Esophagus muscularis mucosa (tissue), 3 donors: ENCODE data around the gene NHP2.

Experiments
- POLR2A ChIP-seq: fragments of 450-650 bp; IDR thresholded peaks from one replicate; pipeline ENCODE4 v1.6.1; 2017; ENCODE audit warnings: antibody characterized with exemption, moderate library complexity, mild to moderate bottlenecking, low read depth
- POLR2AphosphoS5 ChIP-seq, 2 donors: sonication (generic); formaldehyde crosslinking; IDR thresholded peaks; one replicate each; pipeline ENCODE4 v1.6.1; 2017; ENCODE audit warnings: antibody characterized with exemption in 2 of 2
- TF ChIP-seq, protein P1 (sequence below), 3 experiments: fragments of 200-600 bp in 2 of 3; fragments of 450-650 bp in 1 of 3; sonication (generic) in 2 of 3; IDR thresholded peaks; one replicate each; pipeline ENCODE4 v1.5.1; 2017 to 2019; ENCODE audit warnings: antibody characterized with exemption in 3 of 3, mild to moderate bottlenecking in 2 of 3, moderate library complexity in 1 of 3

DNA sequence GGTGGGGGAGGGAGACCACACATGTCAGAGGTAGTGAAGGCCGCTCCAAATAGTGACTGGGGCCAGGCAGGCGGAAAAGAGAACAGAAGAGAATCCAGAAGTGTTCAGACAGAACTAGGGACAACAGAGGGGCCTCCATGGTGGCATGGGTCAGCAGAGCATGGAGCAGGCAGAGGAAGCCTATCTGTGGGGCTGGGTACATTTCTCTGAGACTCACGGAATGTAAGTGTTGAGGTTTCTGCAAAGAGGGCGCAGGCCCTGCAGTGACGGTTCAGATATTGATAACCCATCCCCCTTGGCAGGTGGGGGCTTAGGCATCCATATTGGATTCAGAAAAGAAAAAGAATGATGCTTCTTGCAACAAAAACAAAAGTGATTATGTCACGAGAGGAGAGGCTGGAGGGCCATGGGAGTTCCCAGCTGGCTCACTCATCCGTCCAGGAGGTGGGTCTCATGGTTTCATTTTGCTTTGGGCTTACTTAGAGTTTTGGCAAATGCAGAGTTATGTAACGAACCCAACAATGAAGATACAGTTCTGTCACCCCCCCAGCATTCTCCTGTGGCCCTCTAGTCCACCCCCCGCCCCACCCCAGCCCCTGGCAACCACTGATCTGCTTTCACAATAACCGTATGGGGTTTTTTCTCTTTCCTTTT is 28.3 kb downstream of the NHP2 start:
- TF ChIP-seq, protein P1, sequence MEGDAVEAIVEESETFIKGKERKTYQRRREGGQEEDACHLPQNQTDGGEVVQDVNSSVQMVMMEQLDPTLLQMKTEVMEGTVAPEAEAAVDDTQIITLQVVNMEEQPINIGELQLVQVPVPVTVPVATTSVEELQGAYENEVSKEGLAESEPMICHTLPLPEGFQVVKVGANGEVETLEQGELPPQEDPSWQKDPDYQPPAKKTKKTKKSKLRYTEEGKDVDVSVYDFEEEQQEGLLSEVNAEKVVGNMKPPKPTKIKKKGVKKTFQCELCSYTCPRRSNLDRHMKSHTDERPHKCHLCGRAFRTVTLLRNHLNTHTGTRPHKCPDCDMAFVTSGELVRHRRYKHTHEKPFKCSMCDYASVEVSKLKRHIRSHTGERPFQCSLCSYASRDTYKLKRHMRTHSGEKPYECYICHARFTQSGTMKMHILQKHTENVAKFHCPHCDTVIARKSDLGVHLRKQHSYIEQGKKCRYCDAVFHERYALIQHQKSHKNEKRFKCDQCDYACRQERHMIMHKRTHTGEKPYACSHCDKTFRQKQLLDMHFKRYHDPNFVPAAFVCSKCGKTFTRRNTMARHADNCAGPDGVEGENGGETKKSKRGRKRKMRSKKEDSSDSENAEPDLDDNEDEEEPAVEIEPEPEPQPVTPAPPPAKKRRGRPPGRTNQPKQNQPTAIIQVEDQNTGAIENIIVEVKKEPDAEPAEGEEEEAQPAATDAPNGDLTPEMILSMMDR (IDR thresholded peaks at IDR 0.05), result no peak
- no peak for TF ChIP-seq POLR2A
- TF ChIP-seq POLR2AphosphoS5 (IDR thresholded peaks at IDR 0.05), result no peak
